BJ (cell line): ENCODE results near the gene DHX30. TPM values are rescaled to one million over a fixed set of nuclear protein-coding genes. Genes with fewer than 3 reads are reported as not detected.

Experiments
- CTCF ChIA-PET: fragments of 350-600 bp; formaldehyde crosslinking; extraction: SDS; loops from one replicate; lab custom pipeline; 2021; ENCODE audit warnings: antibody characterized with exemption, inconsistent platforms; lab: Yijun Ruan, JAX
- POLR2A ChIA-PET: fragments of 300-600 bp; sonication (Branson Sonifier 250); formaldehyde crosslinking; extraction: SDS; loops from one replicate; lab custom pipeline; 2021; ENCODE audit warnings: antibody characterized with exemption; lab: Charles Lee
- DNase-seq: peaks from one replicate; pipeline ENCODE4 v3.0.0-alpha.2; 2011; ENCODE audit warnings: low read depth
- H3K27me3 ChIP-seq: 2 replicates; pipeline ENCODE4 v1.6.0; 2011; ENCODE audit warnings: low read length; ENCODE audit not compliant: control insufficient read depth, insufficient read depth
- H3K36me3 ChIP-seq: 2 replicates; pipeline ENCODE4 v1.5.1; 2011; ENCODE audit warnings: low read length; ENCODE audit not compliant: control insufficient read depth, insufficient read depth
- H3K4me3 ChIP-seq: 2 replicates; pipeline ENCODE4 v1.5.1; 2011; ENCODE audit warnings: low read depth, mild to moderate bottlenecking, control low read depth, low read length
- polyA plus RNA-seq: library from polyadenylated mRNA; depleted of rRNA; stranded (reverse); fragments of >200 nt; gene quantifications from 2 replicates; pipeline ENCODE4 v1.2.3, GENCODE V29; 2011
- TF ChIP-seq, protein P1 (sequence below): IDR thresholded peaks from 2 replicates; pipeline ENCODE4 v1.5.1; 2011; ENCODE audit warnings: low read depth, mild to moderate bottlenecking, control low read depth, inconsistent platforms, low read length, moderate library complexity; ENCODE audit not compliant: insufficient read depth

The DHX30 gene
- polyA plus RNA-seq, 1 experiment: 53.4 TPM

DNA sequence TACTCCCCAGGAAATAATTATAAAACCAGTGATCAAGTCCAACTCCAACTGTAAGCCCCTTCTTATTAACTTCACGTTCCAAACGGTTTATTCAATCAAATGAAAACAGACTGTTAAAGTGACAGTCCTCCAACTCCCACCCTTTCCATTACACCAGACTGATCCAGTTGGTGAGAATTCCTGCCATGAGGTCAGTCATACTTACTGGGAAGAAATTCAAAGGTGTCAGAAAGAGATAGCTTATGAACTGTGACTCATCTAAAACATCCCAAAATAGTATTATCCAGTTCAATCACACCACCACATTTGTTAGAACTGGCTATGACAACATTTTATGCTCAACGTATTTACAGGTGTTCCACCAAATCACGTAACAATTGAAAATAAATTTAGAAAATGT lies 40.7 kb upstream of the DHX30 start:
- Histone ChIP-seq H3K36me3 (peaks cover 1% of the 10 kb centered on the region; the same call in 1 of the 2 replicates), H3K4me3 (no peak overlapping the region), H3K27me3 (no peaks in the 10 kb centered on the region)
- DNase-seq: no peak
- ChIA-PET POLR2A (no interaction called here), CTCF (no interaction called here)
- TF ChIP-seq, protein P1, sequence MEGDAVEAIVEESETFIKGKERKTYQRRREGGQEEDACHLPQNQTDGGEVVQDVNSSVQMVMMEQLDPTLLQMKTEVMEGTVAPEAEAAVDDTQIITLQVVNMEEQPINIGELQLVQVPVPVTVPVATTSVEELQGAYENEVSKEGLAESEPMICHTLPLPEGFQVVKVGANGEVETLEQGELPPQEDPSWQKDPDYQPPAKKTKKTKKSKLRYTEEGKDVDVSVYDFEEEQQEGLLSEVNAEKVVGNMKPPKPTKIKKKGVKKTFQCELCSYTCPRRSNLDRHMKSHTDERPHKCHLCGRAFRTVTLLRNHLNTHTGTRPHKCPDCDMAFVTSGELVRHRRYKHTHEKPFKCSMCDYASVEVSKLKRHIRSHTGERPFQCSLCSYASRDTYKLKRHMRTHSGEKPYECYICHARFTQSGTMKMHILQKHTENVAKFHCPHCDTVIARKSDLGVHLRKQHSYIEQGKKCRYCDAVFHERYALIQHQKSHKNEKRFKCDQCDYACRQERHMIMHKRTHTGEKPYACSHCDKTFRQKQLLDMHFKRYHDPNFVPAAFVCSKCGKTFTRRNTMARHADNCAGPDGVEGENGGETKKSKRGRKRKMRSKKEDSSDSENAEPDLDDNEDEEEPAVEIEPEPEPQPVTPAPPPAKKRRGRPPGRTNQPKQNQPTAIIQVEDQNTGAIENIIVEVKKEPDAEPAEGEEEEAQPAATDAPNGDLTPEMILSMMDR: no peak

DNA sequence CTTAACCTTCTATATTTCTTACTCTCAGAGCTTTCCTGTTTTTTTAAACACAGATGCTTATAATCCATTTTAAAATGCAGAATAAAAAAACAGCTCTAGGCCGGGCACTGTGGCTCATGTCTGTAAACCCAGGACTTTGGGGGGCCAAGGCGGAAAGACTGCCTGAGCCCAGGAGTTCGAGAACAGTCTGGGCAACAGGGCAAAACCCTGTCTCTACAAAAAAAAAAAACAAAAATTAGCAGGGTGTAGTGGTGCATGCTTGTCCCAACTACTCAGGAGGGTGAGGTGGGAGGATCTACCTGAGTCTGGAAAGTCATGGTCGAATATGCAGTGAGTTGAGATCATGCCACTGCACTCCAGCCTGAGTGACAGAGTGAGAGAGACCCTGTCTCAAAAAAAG lies 36.8 kb upstream of the DHX30 start:
- no peak for DNase-seq
- ChIA-PET CTCF (no interaction called here), POLR2A (no interaction called here)
- Histone ChIP-seq H3K27me3 (no peaks in the 10 kb centered on the region), H3K36me3 (peaks cover 1% of the 10 kb centered on the region; the same call in 1 of the 2 replicates), H3K4me3 (no peak overlapping the region)
- TF ChIP-seq, protein P1: no peak

DNA sequence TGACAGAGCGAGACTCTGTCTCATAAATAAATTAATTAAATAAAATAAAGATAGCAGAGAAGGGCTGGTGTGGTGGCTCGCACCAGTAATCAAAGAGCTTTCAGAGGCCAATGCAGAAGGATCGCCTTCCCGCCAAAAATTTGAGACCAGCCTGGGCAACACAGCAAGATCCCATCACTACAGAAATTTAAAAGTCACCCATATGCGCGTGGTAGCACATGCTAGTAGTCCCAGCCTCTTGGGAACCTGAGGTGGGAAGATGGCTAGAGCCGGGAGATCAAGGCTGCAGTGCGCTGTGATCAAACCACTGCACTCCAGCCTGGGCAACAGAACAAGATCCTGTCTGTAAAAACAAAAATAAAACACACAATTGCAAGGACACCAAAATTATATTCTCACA lies 30.9 kb upstream of the DHX30 start:
- CTCF ChIA-PET: interaction anchor here (0.6 to 1.0 kb wide), 3 partner anchors 35 to 701 kb away, joined by 3 to 5 read pairs (median 4); no protein-coding TSS in a partner anchor
- POLR2A ChIA-PET: no interaction called here
- Histone ChIP-seq H3K27me3 (no peaks in the 10 kb centered on the region), H3K4me3 (no peak overlapping the region), H3K36me3 (peaks cover 8% of the 10 kb centered on the region)
- DNase-seq: no peak
- TF ChIP-seq, protein P1: no peak

DNA sequence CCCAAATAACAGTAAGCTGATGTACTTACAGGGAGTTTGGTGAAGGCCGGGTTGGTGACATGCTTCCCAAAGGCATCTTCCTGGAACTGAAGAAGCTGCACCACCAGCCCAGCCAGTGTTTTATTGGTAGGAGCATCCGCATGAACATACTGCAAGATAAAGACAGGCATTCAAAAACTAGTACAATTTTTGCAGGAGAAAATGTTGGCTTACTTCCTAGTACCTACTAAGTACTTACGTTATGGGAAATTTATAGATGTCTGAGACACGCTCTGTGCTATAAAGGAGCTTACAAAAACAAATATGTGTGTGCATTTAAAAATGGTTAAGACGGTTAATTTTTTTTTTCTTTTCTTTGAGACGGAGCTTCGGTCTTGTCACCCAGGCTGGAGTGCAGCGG lies 30.1 kb upstream of the DHX30 start:
- no peak for DNase-seq
- peaks cover 8% of the 10 kb centered on the region for H3K36me3 ChIP-seq
- POLR2A ChIA-PET: no interaction called here
- TF ChIP-seq, protein P1: no peak
- CTCF ChIA-PET: interaction anchor here (0.6 to 1.0 kb wide), 2 partner anchors 36 to 701 kb away, joined by 3 to 5 read pairs; no protein-coding TSS in a partner anchor
- H3K27me3 ChIP-seq: no peaks in the 10 kb centered on the region
- no peak overlapping the region for H3K4me3 ChIP-seq

DNA sequence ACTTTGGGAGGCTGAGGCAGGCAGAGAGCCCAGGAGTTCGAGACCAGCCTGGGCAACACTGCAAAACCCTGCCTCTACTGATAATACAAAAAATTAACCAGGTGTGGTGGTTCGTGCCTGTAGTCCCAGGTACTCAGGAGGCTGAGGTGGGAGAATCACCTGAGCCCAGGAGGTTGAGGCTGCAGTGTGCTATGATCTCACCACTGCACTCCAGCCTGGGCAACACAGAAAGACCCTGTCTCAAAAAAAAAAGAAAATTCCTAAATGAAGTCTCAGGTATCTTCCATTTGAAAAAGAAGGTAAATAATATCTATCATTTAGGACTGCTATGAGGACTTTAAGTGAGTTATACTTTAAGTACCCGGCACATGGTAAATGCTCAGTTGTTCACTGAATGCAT lies 24.2 kb upstream of the DHX30 start:
- TF ChIP-seq, protein P1: no peak
- Histone ChIP-seq H3K4me3 (no peak overlapping the region), H3K27me3 (no peaks in the 10 kb centered on the region), H3K36me3 (no peaks in the 10 kb centered on the region)
- DNase-seq: no peak
- ChIA-PET POLR2A (interaction anchor here (0.9 kb wide), 1 partner anchor 257 kb away, joined by 3 read pairs; no protein-coding TSS in a partner anchor), CTCF (interaction anchor here (0.7 kb wide), 1 partner anchor 184 kb away, joined by 4 read pairs; no protein-coding TSS in a partner anchor)
